ENCODE results near the gene ZNF561. TPM values are rescaled to one million over a fixed set of nuclear protein-coding genes. Genes with fewer than 3 reads are reported as not detected.

ZNF561 gene
- total RNA-seq, 4 donors from 2014 or later = 31.3 to 52.1 (median 40.8) TPM

DNA sequence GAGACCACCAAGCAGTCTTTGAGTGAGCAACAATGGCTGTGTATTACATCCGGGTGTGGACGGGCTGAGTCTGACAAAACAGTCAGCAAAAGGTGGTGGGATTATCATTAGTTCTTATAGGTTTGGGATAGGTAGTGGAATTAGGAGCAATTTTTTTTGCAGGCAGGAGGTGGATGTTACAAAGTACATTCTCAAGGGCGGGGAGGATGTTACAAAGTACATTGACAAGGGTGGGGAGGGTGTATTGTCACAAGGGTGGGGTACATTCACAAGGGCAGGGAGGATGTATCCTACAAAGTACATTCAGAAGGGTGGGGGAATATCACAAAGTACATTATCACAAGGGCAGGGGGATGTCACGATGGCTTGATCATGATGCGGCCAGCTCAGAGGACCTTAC, 15.0 kb upstream of the ZNF561 start:
- WGBS, 2 donors = 93 to 98% methylated on average over 5 of the region's 5 CpGs
- DNase-seq = no peak
- intact Hi-C loops (cut with DNase I) = no loop called here
- peaks cover 0 to 16% (median 0%) of the 10 kb centered on the region in 3 donors for H3K9me3 ChIP-seq
- H3K36me3 ChIP-seq = peaks cover 0 to 55% (median 9%) of the 10 kb centered on the region in 3 donors
- no peak overlapping the region for H3K4me3 ChIP-seq
- no peaks in the 10 kb centered on the region for H3K4me1 ChIP-seq
- H3K27ac ChIP-seq = no peak overlapping the region
- no peaks in the 10 kb centered on the region for H3K27me3 ChIP-seq
- TF ChIP-seq POLR2A (IDR thresholded peaks at IDR 0.05) (no peak), CTCF (IDR thresholded peaks at IDR 0.05) (no peak)

GRCh38 chr19:9627856-9628255, 6.8 kb upstream of the ZNF561 start:
- intact Hi-C loops (cut with DNase I) = loop anchor here (5.0 kb wide), 1 partner anchor 169 kb away; no protein-coding TSS in a partner anchor
- H3K36me3 ChIP-seq = peaks cover 0 to 13% (median 8%) of the 10 kb centered on the region in 3 donors
- no peaks in the 10 kb centered on the region for H3K27me3 ChIP-seq
- no peak for TF ChIP-seq POLR2A (IDR thresholded peaks at IDR 0.05)
- DNase-seq = no peak
- H3K27ac ChIP-seq = no peak overlapping the region
- H3K9me3 ChIP-seq = no peaks in the 10 kb centered on the region
- no peak overlapping the region for H3K4me3 ChIP-seq
- H3K4me1 ChIP-seq = peaks cover 0 to 17% (median 8%) of the 10 kb centered on the region in 3 donors
- WGBS, 2 donors = 93 to 94% methylated on average over 2 of the region's 2 CpGs

GRCh38 chr19:9622531-9622930, 1.5 kb upstream of the ZNF561 start:
- Histone ChIP-seq H3K27ac (peak overlapping the region; percentile 87 to 96 (median 94)), H3K4me3 (peak overlapping the region in 3 of 4 donors; percentile 68 to 91 (median 74)), H3K9me3 (no peaks in the 10 kb centered on the region), H3K36me3 (peaks cover 0 to 22% (median 10%) of the 10 kb centered on the region in 3 donors), H3K4me1 (peaks cover 7 to 46% (median 27%) of the 10 kb centered on the region in 3 donors), H3K27me3 (no peaks in the 10 kb centered on the region)
- DNase-seq = no peak
- intact Hi-C loops (cut with DNase I) = no loop called here
- 10 to 34% methylated on average over 2 of the region's 2 CpGs for WGBS, 2 donors
- no peak for TF ChIP-seq POLR2A (IDR thresholded peaks at IDR 0.05)
- no peak for TF ChIP-seq CTCF (IDR thresholded peaks at IDR 0.05)

DNA sequence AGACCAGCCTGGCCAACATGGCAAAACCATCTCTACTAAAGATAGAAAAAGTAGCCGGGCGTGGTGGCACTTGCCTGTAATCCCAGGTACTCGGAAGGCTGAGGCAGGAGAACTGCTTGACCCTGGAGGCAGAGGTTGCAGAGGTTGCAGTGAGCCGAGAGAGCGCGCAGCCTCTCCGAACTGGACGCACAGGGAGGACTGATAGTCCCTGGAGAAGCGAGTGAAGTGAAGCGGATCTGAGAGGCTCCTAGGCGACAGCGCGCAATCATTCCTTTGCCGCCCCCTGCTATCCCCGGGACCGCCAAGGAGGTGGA, 233 bp downstream of the ZNF561 start:
- intact Hi-C loops (cut with DNase I) = no loop called here
- Histone ChIP-seq H3K4me1 (peaks cover 7 to 42% (median 27%) of the 10 kb centered on the region in 3 donors), H3K4me3 (peak overlapping the region; percentile 68 to 91 (median 74)), H3K27ac (peak overlapping the region; percentile 87 to 96 (median 94)), H3K36me3 (peaks cover 9 to 39% (median 22%) of the 10 kb centered on the region in 3 donors), H3K27me3 (no peaks in the 10 kb centered on the region), H3K9me3 (peaks cover 0 to 4% (median 0%) of the 10 kb centered on the region in 3 donors)
- no peak for DNase-seq
- 0% methylated on average over 3 to 11 of the region's 16 CpGs for WGBS, 2 donors
- TF ChIP-seq CTCF (IDR thresholded peaks at IDR 0.05) (no peak), POLR2A (IDR thresholded peaks at IDR 0.05) (peak in 1 of 4 donors; percentile 12)

DNA sequence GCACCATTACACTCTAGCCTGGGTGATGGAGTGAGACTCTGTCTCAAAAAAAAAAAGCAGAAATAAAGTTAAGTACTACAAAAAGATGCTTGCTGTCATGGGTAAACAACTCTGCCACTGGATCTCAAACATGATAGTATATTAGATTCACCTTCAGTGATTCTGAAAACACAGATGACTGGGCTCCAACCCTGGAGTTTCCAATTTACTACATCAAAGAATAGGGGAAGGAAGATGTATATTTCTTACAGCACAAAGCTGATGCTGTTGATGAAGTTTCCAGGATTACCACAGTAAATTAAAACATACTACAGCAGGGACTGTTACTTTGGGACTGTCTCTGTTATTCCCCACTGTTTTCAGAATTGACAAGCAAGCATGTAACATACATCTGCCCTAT, 5.2 kb downstream of the ZNF561 start:
- Histone ChIP-seq H3K36me3 (peaks cover 42 to 88% (median 71%) of the 10 kb centered on the region in 3 donors), H3K27ac (no peak overlapping the region), H3K4me1 (peaks cover 7 to 14% (median 7%) of the 10 kb centered on the region in 3 donors), H3K4me3 (no peak overlapping the region), H3K9me3 (peaks cover 0 to 48% (median 34%) of the 10 kb centered on the region in 3 donors), H3K27me3 (no peaks in the 10 kb centered on the region)
- DNase-seq = no peak
- no peak for TF ChIP-seq CTCF (IDR thresholded peaks at IDR 0.05)
- no peak for TF ChIP-seq POLR2A (IDR thresholded peaks at IDR 0.05)
- intact Hi-C loops (cut with DNase I) = no loop called here

All from esophagus squamous epithelium (tissue), 5 donors.